GM19193 (cell line): ENCODE results near the gene NETO2.

ENCODE experiments used
- POLR2A ChIP-seq: IDR thresholded peaks from 4 replicates; pipeline ENCODE4 v1.6.1; 2011; ENCODE audit not compliant: insufficient read depth, insufficient read length; ENCODE audit errors: extremely low read depth

The NETO2 gene

GRCh38 chr16:47037746-47038458 is 105.8 kb downstream of the NETO2 start:
- TF ChIP-seq POLR2A = no peak

DNA sequence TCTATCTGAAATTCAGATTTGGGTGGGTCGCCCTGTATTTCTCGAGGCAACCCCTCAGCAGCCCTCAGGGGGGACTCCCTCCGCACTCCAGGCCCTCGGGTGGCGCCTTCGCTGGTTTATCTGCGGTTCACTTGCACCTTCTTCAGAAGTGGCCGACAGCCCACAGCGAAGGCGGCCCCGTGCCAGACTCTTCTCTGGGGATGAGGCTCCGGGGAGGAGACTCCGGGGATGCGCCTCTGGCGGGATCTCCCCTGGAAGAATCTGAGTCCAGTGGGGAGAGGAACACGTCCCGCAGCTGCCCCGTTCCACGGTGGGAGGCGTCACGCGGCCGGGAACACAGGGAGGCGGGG is 106.4 kb downstream of the NETO2 start:
- peak; percentile 33 for TF ChIP-seq POLR2A

DNA sequence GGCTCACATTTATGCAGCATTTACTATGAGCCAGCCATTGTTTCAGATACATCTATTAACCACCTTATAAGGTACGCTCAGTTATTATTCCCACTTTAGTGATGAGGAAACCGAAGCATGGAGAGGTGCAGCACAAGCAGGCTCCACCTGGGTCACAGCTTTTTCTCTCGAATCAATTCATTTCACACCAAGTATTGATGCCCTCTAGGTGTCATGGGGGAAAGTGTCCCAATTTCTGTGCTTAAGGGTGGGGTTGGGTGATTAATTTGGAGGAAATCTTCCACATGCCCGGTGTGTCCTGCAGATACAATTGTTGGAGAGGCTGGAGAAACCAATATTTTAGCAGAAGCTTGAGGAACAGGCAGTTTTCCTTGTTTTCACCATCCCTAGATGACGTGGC is 107.5 kb downstream of the NETO2 start:
- no peak for TF ChIP-seq POLR2A

DNA sequence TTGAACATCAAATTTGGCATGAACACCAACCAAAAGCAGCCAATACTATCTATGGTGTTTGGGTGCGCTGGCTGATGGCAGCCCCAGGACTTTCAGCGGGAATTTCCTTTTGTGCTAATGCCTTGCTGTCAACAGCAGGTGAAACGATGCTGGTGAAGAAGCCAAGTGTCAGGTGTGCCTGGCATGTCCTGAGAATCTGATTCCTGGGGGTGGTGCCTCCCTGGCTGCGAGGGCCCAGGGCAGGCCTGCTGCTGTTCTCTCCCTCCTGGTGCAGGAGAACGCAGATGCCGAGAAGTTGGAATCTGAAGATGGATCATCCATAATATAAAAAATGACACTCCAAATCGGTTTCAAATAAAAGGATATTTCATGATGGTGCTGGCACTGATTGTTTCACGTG is 108.3 kb downstream of the NETO2 start:
- no peak for TF ChIP-seq POLR2A

DNA sequence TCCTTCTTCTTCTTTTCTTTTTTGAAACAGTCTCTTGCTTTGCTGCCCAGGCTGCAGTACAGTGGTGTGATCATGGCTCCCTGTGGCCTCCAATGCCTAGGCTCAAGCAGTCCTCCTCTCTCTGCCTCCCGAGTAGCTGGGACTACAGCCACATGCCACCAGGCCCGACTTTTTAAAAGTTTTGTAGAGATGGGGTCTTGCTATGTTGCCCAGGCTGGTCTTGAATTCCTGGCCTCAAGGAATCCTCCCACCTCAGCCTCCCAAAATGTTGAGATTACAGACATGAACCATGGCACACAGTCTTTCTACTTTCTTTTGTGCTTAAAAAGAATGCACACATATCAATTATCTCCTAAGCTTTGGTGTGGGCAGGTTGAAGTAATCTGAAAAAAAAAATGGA is 109.3 kb downstream of the NETO2 start:
- TF ChIP-seq POLR2A = no peak

DNA sequence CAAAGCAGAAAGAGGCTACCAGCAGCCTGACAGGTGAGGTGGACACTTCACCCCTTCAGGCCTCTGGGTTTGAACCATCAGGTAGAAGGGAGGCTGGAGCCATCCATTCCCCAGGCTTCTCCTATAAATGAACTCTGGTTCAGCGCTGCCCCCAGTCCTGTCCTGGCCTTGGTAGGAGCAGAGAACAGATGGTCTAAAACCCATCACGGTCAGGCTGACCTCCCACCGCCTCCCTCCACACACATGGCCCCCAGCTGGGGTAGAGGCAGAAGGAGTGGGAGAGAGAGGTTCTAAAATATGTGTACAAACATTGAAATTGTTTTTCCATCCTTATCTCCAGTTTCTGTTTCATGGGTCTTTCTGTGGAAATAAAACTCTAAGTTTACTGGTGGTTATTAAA is 110.6 kb downstream of the NETO2 start:
- no peak for TF ChIP-seq POLR2A

DNA sequence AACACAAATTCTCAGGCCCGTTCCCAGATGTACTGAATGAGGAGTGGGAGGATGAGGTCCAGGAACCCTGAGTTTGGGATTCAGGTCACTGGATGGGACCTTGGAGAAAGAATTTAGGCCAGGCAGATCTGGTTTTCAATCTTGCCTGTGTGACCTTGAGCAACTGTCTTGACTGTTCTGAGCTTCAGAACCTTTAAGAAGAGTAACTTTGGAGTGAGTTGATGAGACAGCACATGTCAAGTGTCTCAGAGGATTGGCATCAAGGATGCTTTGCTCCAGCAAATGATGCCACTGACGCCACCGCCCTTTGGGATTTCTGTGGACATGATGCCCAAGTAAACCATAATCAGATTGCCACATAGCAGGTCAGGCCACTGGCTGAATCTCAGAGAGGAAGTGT is 114.0 kb downstream of the NETO2 start:
- no peak for TF ChIP-seq POLR2A

- TF ChIP-seq POLR2A = no peak
Measured at GRCh38 chr16:47028767-47029377, 114.9 kb downstream of the NETO2 start.
